ENCODE data around the gene MED28.
"Not testable (repeated sequence)": the region's sequence is repeated elsewhere in the genome, so short reads cannot be mapped to it uniquely, and the experiment has no call there.

Gene MED28

DNA sequence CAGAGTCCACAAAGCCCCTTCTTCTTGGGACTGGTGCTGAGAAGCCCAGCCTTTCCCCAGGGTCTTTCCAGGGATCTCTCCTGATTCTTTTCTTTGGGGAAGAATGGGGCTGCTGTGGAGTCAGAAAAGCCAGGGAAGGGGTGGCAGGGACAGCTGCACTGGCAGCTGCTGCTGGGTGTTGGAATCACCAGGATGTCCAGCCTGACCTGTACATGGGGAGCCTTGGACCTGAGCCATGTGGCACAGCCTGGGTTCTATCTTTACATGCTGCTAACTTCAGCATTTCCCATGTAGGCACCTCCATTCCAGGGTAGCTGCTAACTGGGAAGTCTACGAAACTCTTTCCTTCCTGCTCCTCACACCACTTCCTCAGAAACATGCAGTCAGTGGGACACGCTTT is 36.0 kb downstream of the MED28 start:
- no peak for DNase-seq (ENCODE audit: insufficient read length)
- TF ChIP-seq TAF1 (IDR thresholded peaks at IDR 0.05; ENCODE audit: borderline replicate concordance, low read depth, low read length) (no peak), POLR2A (IDR thresholded peaks at IDR 0.05; ENCODE audit: low read depth, low read length) (no peak), POLR2AphosphoS5 (IDR thresholded peaks at IDR 0.05; ENCODE audit: low read depth, low read length) (no peak)
- FAIRE-seq = no peak

DNA sequence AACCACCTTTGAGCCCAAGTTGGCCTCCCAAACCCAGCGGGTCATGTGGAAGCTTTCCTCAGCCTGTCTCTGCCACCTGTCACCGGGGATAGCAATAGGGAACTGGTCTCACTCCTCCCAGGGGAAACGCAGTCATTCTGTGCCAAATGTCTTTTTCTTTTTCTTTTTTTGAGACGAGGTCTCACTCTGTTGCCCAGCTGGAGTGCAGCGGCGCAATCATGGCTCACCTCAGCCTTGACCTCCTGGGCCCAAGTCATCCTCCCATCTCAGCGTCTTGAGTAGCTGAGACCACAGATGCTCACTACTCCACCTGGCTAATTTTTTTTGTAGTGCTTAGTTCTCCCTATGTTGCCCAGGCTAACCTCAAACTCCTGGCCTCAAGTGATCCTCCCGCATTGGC is 40.3 kb downstream of the MED28 start:
- FAIRE-seq (no peak), DNase-seq (ENCODE audit: insufficient read length) (no peak)
- TF ChIP-seq POLR2AphosphoS5 (IDR thresholded peaks at IDR 0.05; ENCODE audit: low read depth, low read length) (no peak), POLR2A (IDR thresholded peaks at IDR 0.05; ENCODE audit: low read depth, low read length) (no peak), TAF1 (IDR thresholded peaks at IDR 0.05; ENCODE audit: borderline replicate concordance, low read depth, low read length) (no peak)

DNA sequence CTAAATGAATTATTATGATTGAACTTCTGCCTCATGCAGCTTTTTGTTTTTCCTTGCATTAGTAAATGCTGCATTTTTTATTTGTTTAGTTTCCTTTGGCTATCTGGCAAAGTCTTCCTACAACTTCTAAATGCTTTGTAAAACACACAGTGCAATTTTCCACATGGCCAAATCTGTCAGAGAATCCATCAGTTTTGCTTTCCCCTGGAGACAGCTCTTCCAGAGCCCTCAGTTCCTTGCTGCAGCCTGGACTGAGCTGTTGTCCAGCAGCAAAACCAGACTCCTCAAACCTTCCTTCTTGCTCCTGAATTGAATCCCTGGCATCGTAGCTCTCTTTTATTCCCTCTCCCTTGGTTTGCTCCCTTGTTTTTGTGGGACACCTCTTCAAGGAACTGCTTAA is 42.6 kb downstream of the MED28 start:
- FAIRE-seq (no peak), DNase-seq (ENCODE audit: insufficient read length) (no peak)
- TF ChIP-seq POLR2AphosphoS5 (IDR thresholded peaks at IDR 0.05; ENCODE audit: low read depth, low read length) (no peak), POLR2A (IDR thresholded peaks at IDR 0.05; ENCODE audit: low read depth, low read length) (no peak), TAF1 (IDR thresholded peaks at IDR 0.05; ENCODE audit: borderline replicate concordance, low read depth, low read length) (no peak)

DNA sequence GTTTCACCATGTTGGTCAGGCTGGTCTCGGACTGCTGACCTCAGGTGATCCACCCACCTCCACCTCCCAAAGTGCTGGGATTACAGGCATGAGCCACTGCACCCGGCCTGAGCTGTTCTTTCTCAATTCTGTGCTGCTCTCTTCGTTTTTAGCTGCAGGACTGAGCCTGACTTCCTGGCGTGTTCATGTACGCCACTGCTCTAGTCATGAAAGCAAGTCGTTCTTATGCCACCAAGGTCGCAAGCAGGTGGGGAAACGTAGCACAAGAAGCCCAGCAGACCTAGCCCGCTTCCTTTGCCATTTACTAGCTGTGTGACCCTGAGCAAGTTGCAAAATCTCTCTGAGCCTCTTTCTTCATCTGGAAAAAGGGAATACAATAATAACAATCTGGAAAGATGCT is 43.4 kb downstream of the MED28 start:
- FAIRE-seq = no peak
- TF ChIP-seq TAF1 (IDR thresholded peaks at IDR 0.05; ENCODE audit: borderline replicate concordance, low read depth, low read length) (no peak), POLR2A (IDR thresholded peaks at IDR 0.05; ENCODE audit: low read depth, low read length) (no peak), POLR2AphosphoS5 (IDR thresholded peaks at IDR 0.05; ENCODE audit: low read depth, low read length) (no peak)
- no peak for DNase-seq (ENCODE audit: insufficient read length)

DNA sequence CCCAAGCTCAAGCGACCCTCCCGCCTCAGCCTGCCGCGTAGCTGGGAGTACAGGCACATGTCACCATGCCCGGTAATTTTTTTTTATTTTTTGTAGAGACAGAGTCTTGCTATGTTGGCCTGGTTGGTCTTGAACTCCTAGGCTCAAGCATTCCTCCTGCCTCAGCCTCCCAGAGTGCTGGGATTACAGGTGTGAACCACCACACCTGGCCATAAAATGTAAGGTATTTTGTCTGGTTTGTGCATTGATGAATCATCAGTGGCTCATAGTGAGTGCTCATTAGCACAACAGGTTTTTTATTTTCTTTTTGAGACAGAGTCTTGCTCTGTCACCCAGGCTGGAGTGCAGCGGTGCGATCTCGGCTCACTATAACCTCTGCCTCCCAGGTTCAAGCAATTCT is 44.8 kb downstream of the MED28 start:
- not testable (repeated sequence) for DNase-seq (ENCODE audit: insufficient read length); FAIRE-seq

DNA sequence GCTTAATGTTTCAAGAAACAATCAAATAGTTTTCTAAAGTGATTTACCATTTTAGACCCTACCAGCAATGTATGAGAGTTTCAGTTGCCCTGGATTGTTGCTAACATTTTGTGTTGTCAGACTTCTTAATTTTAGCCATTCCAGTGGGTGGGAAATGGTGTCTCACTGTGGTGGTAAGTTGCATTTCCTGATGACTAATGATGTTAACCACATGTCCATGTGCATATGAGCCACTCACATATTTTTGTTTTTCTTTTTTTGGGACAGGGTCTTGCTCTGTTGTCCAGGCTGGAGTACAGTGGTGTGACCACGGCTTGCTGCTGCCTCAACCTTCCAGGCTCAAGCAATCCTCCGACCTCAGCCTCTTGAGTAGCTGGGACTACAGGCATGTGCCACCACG is 48.3 kb downstream of the MED28 start:
- DNase-seq (ENCODE audit: insufficient read length) = no peak
- TF ChIP-seq TAF1 (IDR thresholded peaks at IDR 0.05; ENCODE audit: borderline replicate concordance, low read depth, low read length) (no peak), POLR2AphosphoS5 (IDR thresholded peaks at IDR 0.05; ENCODE audit: low read depth, low read length) (no peak), POLR2A (IDR thresholded peaks at IDR 0.05; ENCODE audit: low read depth, low read length) (no peak)
- FAIRE-seq = no peak

DNA sequence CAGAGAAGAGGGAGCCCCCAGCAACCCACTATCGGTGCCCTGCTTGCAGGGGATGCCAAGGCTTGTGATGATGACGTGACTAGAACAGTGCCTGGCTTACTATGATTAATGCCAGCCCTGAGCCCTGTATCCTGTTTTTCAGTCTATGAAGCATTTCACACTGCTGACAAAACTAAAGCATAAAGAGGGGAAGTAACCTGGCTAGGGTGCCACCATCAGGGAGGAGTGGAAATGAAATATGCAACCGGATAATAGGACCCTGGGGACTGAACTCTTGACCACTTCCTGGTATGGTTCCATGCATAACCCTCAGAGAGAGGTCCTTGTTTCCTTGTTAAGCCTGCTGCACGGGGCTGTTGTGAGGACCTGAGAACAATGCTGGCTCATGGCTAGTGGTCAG is 50.3 kb downstream of the MED28 start:
- peak; percentile 78 for FAIRE-seq
- no peak for DNase-seq (ENCODE audit: insufficient read length)
- TF ChIP-seq TAF1 (IDR thresholded peaks at IDR 0.05; ENCODE audit: borderline replicate concordance, low read depth, low read length) = no peak
- no peak for TF ChIP-seq POLR2A (IDR thresholded peaks at IDR 0.05; ENCODE audit: low read depth, low read length)
- no peak for TF ChIP-seq POLR2AphosphoS5 (IDR thresholded peaks at IDR 0.05; ENCODE audit: low read depth, low read length)

DNA sequence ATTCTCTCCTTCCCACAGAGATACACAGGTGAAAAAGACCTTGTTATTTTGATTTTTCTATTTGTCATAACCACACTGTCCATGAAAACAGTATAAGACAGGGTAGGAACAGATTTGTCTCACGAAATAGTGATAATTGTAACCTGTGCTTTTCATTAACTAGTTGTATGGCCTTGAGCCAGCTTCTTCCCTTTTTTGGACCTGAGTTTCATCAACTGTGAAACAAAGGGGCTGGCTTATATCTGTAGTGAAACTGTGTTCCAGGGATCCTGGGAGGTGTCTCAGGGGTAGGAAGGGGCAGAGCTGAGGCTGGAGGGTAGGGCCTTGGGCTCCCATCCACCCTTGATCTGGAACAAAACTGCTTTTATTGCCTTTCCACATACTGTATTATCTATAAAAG is 50.9 kb downstream of the MED28 start:
- DNase-seq (ENCODE audit: insufficient read length) = no peak
- no peak for TF ChIP-seq TAF1 (IDR thresholded peaks at IDR 0.05; ENCODE audit: borderline replicate concordance, low read depth, low read length)
- no peak for TF ChIP-seq POLR2A (IDR thresholded peaks at IDR 0.05; ENCODE audit: low read depth, low read length)
- no peak for TF ChIP-seq POLR2AphosphoS5 (IDR thresholded peaks at IDR 0.05; ENCODE audit: low read depth, low read length)
- no peak for FAIRE-seq

DNA sequence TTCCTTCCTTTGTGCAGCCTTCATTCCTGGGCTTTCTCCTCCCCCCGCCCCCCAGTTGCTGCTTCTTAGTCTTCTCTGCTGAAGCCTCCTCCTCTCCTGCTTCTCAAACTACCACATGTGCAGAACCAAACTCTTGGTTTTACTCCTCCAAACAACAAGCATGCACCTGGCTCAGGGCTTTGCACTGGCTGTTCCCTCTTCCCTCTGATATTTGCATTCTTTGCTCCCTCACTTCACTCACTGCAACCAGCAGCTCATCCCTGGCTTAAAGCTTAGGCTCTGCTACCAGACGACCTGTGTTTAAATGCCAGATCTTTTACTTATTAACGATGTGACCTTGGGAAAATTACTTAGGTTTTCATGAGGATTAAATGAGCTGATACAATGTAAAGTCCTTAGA is 51.4 kb downstream of the MED28 start:
- FAIRE-seq (no peak), DNase-seq (ENCODE audit: insufficient read length) (no peak)
- TF ChIP-seq POLR2AphosphoS5 (IDR thresholded peaks at IDR 0.05; ENCODE audit: low read depth, low read length) (no peak), TAF1 (IDR thresholded peaks at IDR 0.05; ENCODE audit: borderline replicate concordance, low read depth, low read length) (no peak), POLR2A (IDR thresholded peaks at IDR 0.05; ENCODE audit: low read depth, low read length) (no peak)

DNA sequence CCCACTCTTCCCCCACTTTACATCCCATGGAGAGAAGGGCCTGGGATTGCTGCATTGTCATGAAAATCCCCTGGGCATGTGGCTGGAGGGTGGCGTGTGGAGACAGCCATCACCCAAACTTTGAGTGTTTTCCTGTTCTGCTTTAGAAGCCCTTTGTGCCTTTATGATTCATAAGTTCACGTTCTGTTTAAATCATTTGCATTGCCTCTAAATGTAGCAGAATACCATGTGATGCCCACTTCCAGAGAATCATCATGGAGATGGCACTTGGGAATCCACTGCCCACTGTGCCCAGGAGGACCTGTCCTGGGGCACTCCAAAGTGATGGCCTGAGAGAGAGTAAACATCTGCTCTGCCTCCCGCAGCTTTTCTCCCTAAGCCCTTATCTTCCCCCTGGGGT is 52.8 kb downstream of the MED28 start:
- TF ChIP-seq POLR2A (IDR thresholded peaks at IDR 0.05; ENCODE audit: low read depth, low read length) (no peak), TAF1 (IDR thresholded peaks at IDR 0.05; ENCODE audit: borderline replicate concordance, low read depth, low read length) (no peak), POLR2AphosphoS5 (IDR thresholded peaks at IDR 0.05; ENCODE audit: low read depth, low read length) (no peak)
- DNase-seq (ENCODE audit: insufficient read length) (no peak), FAIRE-seq (no peak)

DNA sequence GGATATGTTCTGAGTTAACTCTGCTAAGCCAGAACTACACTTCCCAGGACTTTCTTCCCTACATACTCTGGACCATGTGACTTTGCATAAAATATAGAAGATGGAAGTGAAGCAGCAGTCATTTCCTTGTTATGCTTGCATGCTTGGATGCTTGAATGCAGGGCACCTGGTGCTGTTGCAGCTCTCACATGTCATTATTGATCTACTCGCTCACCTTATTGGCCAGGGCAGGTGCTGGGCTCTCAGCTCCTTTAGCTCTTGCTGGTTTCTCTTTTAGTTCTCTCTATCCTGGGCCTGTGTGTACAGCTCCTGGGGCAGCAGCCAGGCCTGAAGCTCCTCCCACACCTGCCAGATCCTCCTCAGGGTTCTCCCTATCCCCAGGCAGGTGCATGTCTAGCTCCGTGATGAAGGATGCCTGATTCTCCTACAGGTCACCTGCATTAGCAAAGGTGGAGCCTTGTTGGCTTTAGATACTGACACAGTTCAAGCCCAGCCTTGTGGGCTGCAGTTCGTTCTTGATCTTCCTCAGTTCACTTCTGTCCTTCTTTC is 53.3 kb downstream of the MED28 start:
- FAIRE-seq (peak; percentile 14), DNase-seq (ENCODE audit: insufficient read length) (no peak)
- no peak for TF ChIP-seq POLR2AphosphoS5 (IDR thresholded peaks at IDR 0.05; ENCODE audit: low read depth, low read length)
- TF ChIP-seq POLR2A (IDR thresholded peaks at IDR 0.05; ENCODE audit: low read depth, low read length) = no peak
- no peak for TF ChIP-seq TAF1 (IDR thresholded peaks at IDR 0.05; ENCODE audit: borderline replicate concordance, low read depth, low read length)

DNA sequence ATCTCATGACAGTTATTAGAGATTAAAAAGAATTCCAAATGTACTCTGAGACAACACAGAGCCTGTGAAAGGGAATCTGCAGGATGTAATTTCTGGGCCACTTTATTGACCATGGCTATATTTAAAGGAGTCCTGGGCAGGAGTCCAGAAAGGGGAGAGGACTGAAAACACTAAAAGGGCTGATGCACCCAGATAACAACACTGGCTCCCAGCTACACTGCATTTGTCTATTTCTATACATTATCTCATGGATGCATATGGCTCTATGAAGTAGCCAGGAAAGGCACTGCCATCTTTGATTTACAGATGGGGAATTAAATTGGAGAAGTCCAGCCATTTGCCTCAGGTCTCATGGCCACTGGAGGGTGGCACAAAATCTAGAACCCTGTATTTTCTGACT is 56.0 kb downstream of the MED28 start:
- FAIRE-seq (no peak), DNase-seq (ENCODE audit: insufficient read length) (no peak)

More for the DNA sequence above, 56.0 kb downstream of the MED28 start:
- TF ChIP-seq POLR2A (IDR thresholded peaks at IDR 0.05; ENCODE audit: low read depth, low read length) = no peak
- TF ChIP-seq POLR2AphosphoS5 (IDR thresholded peaks at IDR 0.05; ENCODE audit: low read depth, low read length) = no peak
